CD4-positive, alpha-beta T cell treated with Interleukin-15 for 1 hour (primary cell): Measurements from ENCODE around the gene PSMA2.

Source experiments
- DNase-seq: peaks from one replicate; pipeline ENCODE4 v3.0.0-alpha.2; 2020

The PSMA2 gene

GRCh38 chr7:42939457-42940240, 7.7 kb upstream of the PSMA2 start:
- no peak for DNase-seq

- no peak for DNase-seq
Observed at GRCh38 chr7:42935861-42936260, 3.9 kb upstream of the PSMA2 start.

GRCh38 chr7:42934291-42934690, 2.3 kb upstream of the PSMA2 start:
- no peak for DNase-seq

- DNase-seq, result no peak
Observed at GRCh38 chr7:42932811-42933591, 1.0 kb upstream of the PSMA2 start.

GRCh38 chr7:42931447-42931833, 534 bp downstream of the PSMA2 start:
- DNase-seq, result no peak

GRCh38 chr7:42930889-42931288, 1.1 kb downstream of the PSMA2 start:
- no peak for DNase-seq

GRCh38 chr7:42929449-42929848, 2.5 kb downstream of the PSMA2 start:
- no peak for DNase-seq

GRCh38 chr7:42928754-42929153, 3.2 kb downstream of the PSMA2 start:
- DNase-seq, result no peak

- no peak for DNase-seq
Observed at GRCh38 chr7:42926204-42926603, 5.8 kb downstream of the PSMA2 start.

GRCh38 chr7:42925630-42926029, 6.3 kb downstream of the PSMA2 start:
- no peak for DNase-seq

- DNase-seq, result no peak
Observed at GRCh38 chr7:42924223-42924838, 7.6 kb downstream of the PSMA2 start.

GRCh38 chr7:42922017-42922753, 9.8 kb downstream of the PSMA2 start:
- DNase-seq, result no peak

GRCh38 chr7:42915356-42915755, 16.6 kb downstream of the PSMA2 start:
- no peak for DNase-seq

GRCh38 chr7:42914421-42915045, 17.4 kb downstream of the PSMA2 start:
- DNase-seq, result no peak

- DNase-seq, result no peak
Observed at GRCh38 chr7:42914009-42914408, 18.0 kb downstream of the PSMA2 start.

GRCh38 chr7:42913591-42913990, 18.4 kb downstream of the PSMA2 start:
- no peak for DNase-seq

GRCh38 chr7:42911454-42912447, 20.2 kb downstream of the PSMA2 start, which contains the start of gene C7orf25:
C7orf25 (minus strand) TSS chr7:42912070; CDS start chr7:42910900, 1,170 bp downstream.
- DNase-seq, result peak; percentile 93

- no peak for DNase-seq
Observed at GRCh38 chr7:42910306-42910705, 21.7 kb downstream of the PSMA2 start.

GRCh38 chr7:42907316-42907715, 24.7 kb downstream of the PSMA2 start:
- DNase-seq, result no peak

GRCh38 chr7:42906181-42906580, 25.8 kb downstream of the PSMA2 start:
- DNase-seq, result no peak

- DNase-seq, result no peak
Observed at GRCh38 chr7:42902331-42902730, 29.6 kb downstream of the PSMA2 start.
